GM18907 (cell line): ENCODE results near the gene FHAD1.
"Not testable (repeated sequence)": the region's sequence is repeated elsewhere in the genome, so short reads cannot be mapped to it uniquely, and the experiment has no call there.

Experiments
- ATAC-seq: cut with Tn5 transposase; IDR thresholded peaks from one replicate; pipeline ENCODE4 v1.9.1; 2021; ENCODE audit warnings: mild to moderate bottlenecking, moderate library complexity; ENCODE audit not compliant: unreplicated experiment

Gene FHAD1

GRCh38 chr1:15303935-15304334 lies 56.9 kb downstream of the FHAD1 start:
- ATAC-seq = no peak

GRCh38 chr1:15304708-15305467 lies 57.9 kb downstream of the FHAD1 start:
- ATAC-seq = no peak

- ATAC-seq = no peak
These were observed 58.4 kb downstream of the FHAD1 start for GRCh38 chr1:15305468-15305770.

DNA sequence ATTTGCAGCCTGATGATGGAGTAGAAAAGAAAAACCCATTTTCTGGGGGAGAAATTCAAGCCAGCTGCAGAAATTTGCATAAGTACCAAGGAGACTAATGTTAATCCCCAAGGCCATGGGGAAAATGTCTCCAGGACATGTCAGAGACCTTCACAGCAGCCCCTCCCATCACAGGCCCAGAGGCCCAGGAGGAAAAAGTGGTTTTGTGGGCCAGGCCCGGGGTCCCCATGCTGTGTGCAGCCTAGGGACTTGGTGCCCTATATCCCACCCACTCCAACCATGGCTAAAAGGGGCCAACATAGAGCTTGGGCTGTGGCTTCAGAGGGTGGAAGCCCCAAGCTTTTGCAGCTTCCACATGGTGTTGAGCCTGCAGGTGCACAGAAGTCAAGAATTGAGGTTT lies 59.3 kb downstream of the FHAD1 start:
- ATAC-seq = not testable (repeated sequence)

DNA sequence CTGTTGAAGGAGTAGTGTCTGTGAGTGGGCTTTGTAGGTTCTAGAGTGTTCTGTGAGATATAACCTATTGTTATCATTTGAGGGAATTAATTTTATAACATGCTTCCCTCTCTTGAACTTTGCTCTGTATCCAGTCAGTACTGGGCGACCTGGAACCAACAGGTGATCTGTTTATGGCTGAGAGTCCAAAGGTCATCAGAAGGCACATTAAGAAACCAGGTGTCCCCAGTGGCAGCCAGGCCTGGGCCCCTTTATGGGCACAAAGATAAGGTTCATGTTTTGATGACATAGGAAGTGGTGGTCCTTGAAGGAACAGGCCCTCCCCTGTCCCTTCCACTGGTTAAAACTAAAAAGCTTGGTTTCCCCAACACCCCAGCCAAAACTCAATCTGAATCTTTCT lies 61.1 kb downstream of the FHAD1 start:
- ATAC-seq = no peak

- ATAC-seq = no peak
These were observed 61.6 kb downstream of the FHAD1 start for GRCh38 chr1:15308621-15309027.

DNA sequence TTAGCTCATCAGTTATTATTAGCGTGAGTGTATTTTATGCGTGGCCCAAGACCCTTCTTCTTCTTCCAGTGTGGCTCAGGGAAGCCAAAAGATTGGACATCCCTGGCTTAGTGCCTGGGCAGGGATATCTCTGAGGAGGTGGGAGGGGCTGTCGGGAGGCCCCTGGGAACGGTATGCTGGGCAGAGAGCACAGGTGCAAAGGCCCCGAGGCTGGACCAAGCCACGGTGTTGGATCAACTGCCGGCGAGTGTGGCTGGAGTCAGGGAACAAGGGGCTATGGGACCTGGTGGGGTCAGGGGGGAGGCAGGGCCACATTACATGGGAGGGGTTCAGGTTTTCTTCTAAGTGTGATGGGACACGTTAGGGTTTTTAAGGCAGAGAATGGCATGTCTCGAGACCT lies 62.7 kb downstream of the FHAD1 start:
- ATAC-seq = no peak

DNA sequence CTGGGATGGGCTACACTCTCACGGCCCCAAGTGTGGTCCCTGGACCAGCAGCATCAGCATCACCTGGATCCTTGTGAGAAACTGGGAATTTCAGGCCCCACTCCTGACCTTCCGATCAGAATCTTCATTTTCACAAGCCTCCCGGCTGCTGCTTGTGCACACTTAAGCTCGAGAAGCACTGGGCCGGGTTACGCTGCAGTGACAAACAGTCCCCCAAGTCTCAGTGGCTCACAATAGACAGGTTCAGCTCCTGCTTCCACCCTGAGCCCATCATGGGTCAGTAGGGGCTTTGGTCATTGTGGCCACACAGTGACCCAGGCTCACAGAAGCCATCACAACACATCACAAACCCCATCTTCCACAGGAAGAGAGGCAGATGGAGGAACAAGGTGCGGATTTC lies 63.5 kb downstream of the FHAD1 start:
- ATAC-seq = no peak

GRCh38 chr1:15311122-15311822 lies 64.2 kb downstream of the FHAD1 start:
- ATAC-seq = no peak

DNA sequence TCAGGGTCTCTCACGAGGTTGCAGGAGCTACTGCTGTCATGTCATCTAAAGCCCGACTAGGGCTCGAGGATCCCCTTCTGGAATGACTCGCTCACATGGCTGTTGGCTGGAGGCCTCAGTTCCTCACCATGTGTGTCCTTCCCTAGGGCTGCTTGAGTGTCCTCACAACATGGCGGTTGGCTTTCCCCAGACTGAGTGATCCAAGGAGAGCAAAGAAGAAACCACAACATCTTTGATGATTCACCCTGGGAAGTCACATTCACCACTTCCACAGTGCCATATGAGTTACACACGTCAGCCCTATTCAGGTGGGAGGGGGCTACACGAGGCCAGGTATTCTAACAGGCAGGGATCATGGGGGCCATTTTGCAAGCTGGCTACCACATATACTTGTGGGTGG lies 64.9 kb downstream of the FHAD1 start:
- no peak for ATAC-seq

DNA sequence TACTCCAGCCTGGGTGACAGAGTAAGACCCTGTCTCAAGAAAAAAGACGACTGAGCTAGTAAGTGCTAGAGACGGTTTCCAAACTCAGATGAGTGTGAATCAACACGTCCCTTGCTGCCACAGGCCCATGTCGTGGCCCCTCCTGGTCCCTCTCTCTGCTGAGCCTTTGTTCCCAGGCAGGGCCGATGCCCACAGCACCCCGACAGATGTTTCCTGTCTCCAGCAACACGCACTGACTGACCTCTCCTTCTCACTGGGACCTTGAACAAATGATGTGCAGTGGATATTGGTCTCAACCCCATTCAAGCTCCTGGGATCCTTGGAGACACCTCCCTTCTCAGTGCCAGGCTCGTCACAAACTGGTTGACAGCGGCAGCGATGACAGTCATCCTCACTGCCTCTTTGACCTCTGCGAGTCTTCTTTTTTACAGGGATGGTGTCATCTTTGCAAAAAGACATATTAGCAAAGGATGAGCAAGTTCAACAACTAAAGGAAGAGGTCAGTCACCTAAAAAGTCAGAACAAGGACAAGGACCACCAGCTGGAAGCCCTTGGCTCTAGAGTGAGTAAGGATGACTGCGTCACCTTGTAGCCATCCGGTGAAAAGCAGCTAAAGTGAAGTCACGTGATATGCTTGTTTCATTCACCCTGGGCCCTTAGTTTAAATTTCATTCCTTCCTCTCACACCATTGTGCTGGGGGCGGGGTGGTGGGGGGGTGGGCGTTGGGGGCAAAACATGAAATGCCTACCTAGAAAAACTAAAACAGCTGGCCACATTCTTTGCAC lies 65.8 kb downstream of the FHAD1 start:
- no peak for ATAC-seq

- no peak for ATAC-seq
These were observed 67.6 kb downstream of the FHAD1 start for GRCh38 chr1:15314328-15315281.

- ATAC-seq = no peak
These were observed 68.8 kb downstream of the FHAD1 start for GRCh38 chr1:15315815-15316214.

- no peak for ATAC-seq
These were observed 69.5 kb downstream of the FHAD1 start for GRCh38 chr1:15316510-15316909.

DNA sequence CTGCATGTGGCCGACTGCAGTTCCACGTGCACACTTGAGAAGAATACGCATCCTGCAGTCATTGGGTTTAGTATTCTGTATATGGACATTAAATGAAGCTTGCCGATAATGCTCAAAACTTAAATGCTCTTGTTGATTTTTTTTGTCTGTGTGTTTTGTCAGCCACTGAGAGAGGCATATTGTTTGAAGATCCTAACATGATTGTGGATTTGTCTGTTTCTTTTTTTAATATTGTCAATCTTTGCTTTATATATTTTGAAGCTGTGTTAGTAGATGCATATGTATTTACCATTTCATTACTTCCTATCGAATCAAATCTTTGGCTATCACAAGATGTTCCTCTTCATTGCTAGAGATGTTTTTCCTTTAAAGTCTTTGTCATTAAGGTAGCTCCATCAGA lies 73.2 kb downstream of the FHAD1 start:
- no peak for ATAC-seq

- no peak for ATAC-seq
These were observed 74.6 kb downstream of the FHAD1 start for GRCh38 chr1:15321601-15322000.

GRCh38 chr1:15322648-15323350 lies 75.8 kb downstream of the FHAD1 start:
- ATAC-seq = no peak

DNA sequence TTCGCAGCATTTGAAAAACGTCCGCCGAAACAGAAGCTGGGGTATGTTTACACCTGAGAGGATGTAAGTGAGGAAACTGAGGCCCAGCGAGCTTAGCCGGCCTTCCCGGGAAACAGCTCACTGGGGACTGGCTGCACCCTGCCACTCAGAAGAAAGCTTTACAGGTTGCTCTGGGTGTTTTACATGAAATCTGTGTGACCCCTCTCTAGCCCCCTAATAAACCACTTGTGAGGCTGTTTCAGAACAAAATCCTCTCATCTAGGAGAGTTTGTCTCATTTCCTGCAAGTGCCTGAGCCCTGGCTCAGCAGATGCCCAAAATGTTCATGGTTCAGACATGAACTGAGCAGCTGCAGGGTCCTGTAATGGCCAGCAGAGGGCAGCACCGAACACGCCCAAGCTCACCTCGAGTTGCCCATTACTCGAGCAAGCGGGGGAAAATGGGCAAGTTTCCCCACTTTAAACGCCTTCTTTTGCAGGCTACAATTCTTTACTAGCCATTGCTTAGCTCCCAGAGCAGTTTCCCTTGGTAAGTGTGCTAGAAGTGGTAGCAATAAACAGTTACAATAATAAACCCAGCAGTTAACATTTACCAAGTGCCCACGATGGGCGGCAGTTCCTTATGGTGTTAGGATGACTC lies 76.4 kb downstream of the FHAD1 start:
- no peak for ATAC-seq

DNA sequence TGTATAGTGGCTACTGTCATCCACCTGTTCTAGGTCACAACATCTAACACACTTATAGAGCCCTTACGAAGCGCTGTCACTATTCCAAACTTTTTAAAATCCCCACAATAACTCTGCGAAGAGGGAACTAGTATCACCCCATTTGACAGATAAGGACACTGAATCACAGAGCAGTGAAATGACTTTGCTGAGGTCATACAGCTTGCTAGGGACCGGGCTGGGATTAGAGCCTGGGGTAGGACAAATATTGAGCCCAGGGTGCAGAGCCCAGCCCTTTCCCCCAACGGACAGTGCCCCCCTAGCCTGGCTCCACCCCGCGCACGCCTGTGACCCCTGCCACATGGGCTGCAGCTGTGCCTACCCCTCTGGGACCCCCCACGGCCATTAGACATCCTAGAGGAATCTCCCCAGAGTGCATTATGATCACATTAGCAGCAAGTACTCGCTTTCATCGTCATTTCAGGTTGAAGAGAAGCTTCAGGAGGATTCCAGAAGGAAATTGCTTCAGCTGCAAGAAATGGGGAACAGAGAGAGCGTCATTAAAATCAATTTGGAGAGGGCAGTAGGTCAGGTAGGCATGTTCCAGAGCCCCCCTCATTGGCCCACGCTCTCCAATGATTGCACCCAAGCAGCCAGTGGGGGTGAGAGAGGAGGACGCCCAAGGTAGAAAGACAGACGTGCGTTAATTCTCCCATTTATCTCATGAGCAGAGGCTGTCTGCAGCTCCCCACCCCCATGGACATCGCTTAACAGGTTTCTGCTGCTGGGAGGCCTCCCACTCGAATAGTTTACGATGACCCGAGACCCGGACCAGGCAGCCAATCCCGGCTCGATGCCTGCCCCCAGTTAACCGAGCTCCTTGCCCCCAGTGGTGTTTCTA lies 77.2 kb downstream of the FHAD1 start:
- no peak for ATAC-seq
